HepG2 (cell line): ENCODE results near the gene ARHGDIG. TPM values are rescaled to one million over a fixed set of nuclear protein-coding genes. Genes with fewer than 3 reads are reported as not detected.

Experiments used
- ATAC-seq: fragments of 200-7000 bp; cut with Tn5 transposase; 3 replicates; pipeline ENCODE4 v1.9.1; 2020; ENCODE audit warnings: mild to moderate bottlenecking, moderate library complexity
- BruUV-seq: library from RNA; stranded (reverse); fragments of 400-500 nt; replicated peaks from 2 replicates; lab custom pipeline; 2021; lab: Mats Ljungman, UMichigan
- CTCF ChIA-PET: fragments of 300-600 bp; formaldehyde crosslinking; extraction: SDS; loops from one replicate; lab custom pipeline; 2021; ENCODE audit warnings: low total read pairs, inconsistent platforms, low intra/inter-chr PET ratio; lab: Yijun Ruan, JAX
- POLR2A ChIA-PET: fragments of 350-600 bp; sonication (Branson Sonifier 250); formaldehyde crosslinking; loops from one replicate; lab custom pipeline; 2020; ENCODE audit warnings: antibody characterized with exemption, inconsistent platforms; lab: Yijun Ruan, JAX
- DNase-seq: peaks from one replicate; pipeline ENCODE4 v3.0.0-alpha.2; 2015; ENCODE audit warnings: low spot score
- FAIRE-seq: peaks from 3 replicates; lab custom pipeline; 2011; peaks lifted over from hg19 to GRCh38; lab: Jason Lieb, UNC
- H2AFZ ChIP-seq: one replicate; pipeline ENCODE4 v1.6.1; 2011; ENCODE audit warnings: low read length, inconsistent platforms
- H3K27ac ChIP-seq: fragments of 300-600 bp; 3 replicates; pipeline ENCODE4 v1.8.0; 2011; ENCODE audit warnings: mixed run types, mild to moderate bottlenecking, mixed read lengths, low read length, inconsistent platforms; ENCODE audit not compliant: insufficient read depth; ENCODE audit errors: extremely low read length
- H3K27me3 ChIP-seq, 2 experiments: fragments of 200-600 bp in 1 of 2; 2 replicates in 1 of 2; 3 replicates in 1 of 2; pipeline versions ENCODE4 v1.6.0 to v1.8.0; 2011; ENCODE audit warnings: low read length in 2 of 2, mild to moderate bottlenecking in 2 of 2, moderate library complexity in 2 of 2, inconsistent platforms in 1 of 2; ENCODE audit not compliant: insufficient read depth in 2 of 2, control insufficient read depth in 1 of 2
- H3K36me3 ChIP-seq, 2 experiments: fragments of 200-600 bp in 1 of 2; replicated peaks in 1 of 2; 2 replicates in 1 of 2; 3 replicates in 1 of 2; pipeline versions ENCODE4 v1.5.1 to v1.8.0; 2011; ENCODE audit warnings: low read length in 2 of 2, inconsistent platforms in 1 of 2; ENCODE audit not compliant: insufficient read depth in 2 of 2, control insufficient read depth in 1 of 2
- H3K4me1 ChIP-seq: 2 replicates; pipeline ENCODE4 v1.5.1; 2012; ENCODE audit warnings: low read length, inconsistent platforms; ENCODE audit not compliant: insufficient read depth
- H3K4me2 ChIP-seq: 2 replicates; pipeline ENCODE4 v1.6.0; 2011; ENCODE audit warnings: low read depth, low read length, inconsistent platforms
- H3K4me3 ChIP-seq, 3 experiments: fragments of 200-600 bp in 1 of 3; sonication (generic), shearing (Covaris generic) in 1 of 3; replicated peaks in 1 of 3; 2 replicates each; pipeline ENCODE4 v1.5.1; 2011 to 2016; ENCODE audit warnings: low read length in 3 of 3, inconsistent platforms in 2 of 3, low read depth in 2 of 3, mild to moderate bottlenecking in 2 of 3, control low read depth in 1 of 3, mixed read lengths in 1 of 3; ENCODE audit not compliant: insufficient read depth in 1 of 3
- H3K79me2 ChIP-seq: one replicate; pipeline ENCODE4 v1.6.1; 2011; ENCODE audit warnings: low read length, inconsistent platforms; ENCODE audit not compliant: insufficient read depth
- H3K9ac ChIP-seq: 2 replicates; pipeline ENCODE4 v1.6.0; 2011; ENCODE audit warnings: mild to moderate bottlenecking, low read depth, low read length, inconsistent platforms; ENCODE audit not compliant: insufficient read depth
- H3K9me3 ChIP-seq: 2 replicates; pipeline ENCODE4 v1.5.1; 2012; ENCODE audit warnings: mild to moderate bottlenecking, low read length
- H4K20me1 ChIP-seq: 2 replicates; pipeline ENCODE4 v1.6.0; 2011; ENCODE audit warnings: inconsistent platforms, mild to moderate bottlenecking, low read length, moderate library complexity; ENCODE audit not compliant: insufficient read depth
- EEA1 ChIP-seq: sonication (generic); formaldehyde crosslinking; IDR thresholded peaks from 2 replicates; pipeline ENCODE4 v1.5.1; 2020; ENCODE audit warnings: mild to moderate bottlenecking, missing genetic modification reagents, borderline replicate concordance
- LCORL ChIP-seq, 2 experiments: fragments of 450-650 bp in 1 of 2; sonication (generic) in 1 of 2; formaldehyde crosslinking in 1 of 2; IDR thresholded peaks; 2 replicates each; pipeline versions ENCODE4 v1.5.0 to v1.6.1; 2017 to 2020; ENCODE audit warnings: antibody characterized with exemption in 1 of 2, missing genetic modification reagents in 1 of 2
- MAFK ChIP-seq, 2 experiments: IDR thresholded peaks in 1 of 2; conservative IDR thresholded peaks in 1 of 2; 2 replicates each; pipeline ENCODE4 v1.6.1; 2011; ENCODE audit warnings: improper control_type of control experiment in 2 of 2, low read length in 2 of 2
- MEIS2 ChIP-seq: sonication (generic); formaldehyde crosslinking; IDR thresholded peaks from 2 replicates; pipeline ENCODE4 v1.9.0; 2021; ENCODE audit warnings: mild to moderate bottlenecking, missing genetic modification reagents
- TSC22D2 ChIP-seq: sonication (generic); formaldehyde crosslinking; IDR thresholded peaks from 2 replicates; pipeline ENCODE4 v1.5.1; 2020; ENCODE audit warnings: missing genetic modification reagents, mild to moderate bottlenecking, borderline replicate concordance
- WGBS: methylation state at CpG from one replicate; pipeline ENCODE4 v1.1.6; 2017; ENCODE audit warnings: low lambda C conversion rate; 5-methylcytosine and 5-hydroxymethylcytosine counted together
- in situ Hi-C: cut with HindIII; loops from 2 replicates; pipeline ENCODE4 v1.10.0; 2017; ENCODE audit warnings: low pct_unique_long_range_greater_than_20kb; ENCODE audit not compliant: extremely low pct_ligation_motif_present
- intact Hi-C: fragments of 100-400 bp; cut with micrococcal nuclease; formaldehyde crosslinking; loops from one replicate; pipeline ENCODE4 v1.10.0; 2022; ENCODE audit not compliant: unreplicated experiment
- polyA plus RNA-seq, 8 experiments: library from polyadenylated mRNA; depleted of rRNA in 3 of 8; stranded (reverse) in 7 of 8; unstranded in 1 of 8; fragments of >200 nt; fragmentation: Illumina TruSeq in 4 of 8; extraction: Trizol in 4 of 8; gene quantifications; 2 replicates each; pipeline versions ENCODE4 v1.2.1 to v1.2.3, GENCODE V29; 2011 to 2016; ENCODE audit warnings: low read depth in 4 of 8, missing spikeins in 1 of 8, mixed read lengths in 1 of 8; ENCODE audit not compliant: insufficient read depth in 1 of 8
- total RNA-seq, 5 experiments: library from RNA; depleted of rRNA; stranded (reverse); fragments of >200 nt; fragmentation: Illumina TruSeq; extraction: Trizol; gene quantifications; 2 replicates each; pipeline ENCODE4 v1.2.3, GENCODE V29; 2016; ENCODE audit warnings: low read depth in 1 of 5

ARHGDIG gene
- total and polyA plus RNA-seq, 2 of the 13 experiments (the other 11 are each of a cell fraction or from before 2014, with no cell fraction given): 0.24 to 0.48 TPM

DNA sequence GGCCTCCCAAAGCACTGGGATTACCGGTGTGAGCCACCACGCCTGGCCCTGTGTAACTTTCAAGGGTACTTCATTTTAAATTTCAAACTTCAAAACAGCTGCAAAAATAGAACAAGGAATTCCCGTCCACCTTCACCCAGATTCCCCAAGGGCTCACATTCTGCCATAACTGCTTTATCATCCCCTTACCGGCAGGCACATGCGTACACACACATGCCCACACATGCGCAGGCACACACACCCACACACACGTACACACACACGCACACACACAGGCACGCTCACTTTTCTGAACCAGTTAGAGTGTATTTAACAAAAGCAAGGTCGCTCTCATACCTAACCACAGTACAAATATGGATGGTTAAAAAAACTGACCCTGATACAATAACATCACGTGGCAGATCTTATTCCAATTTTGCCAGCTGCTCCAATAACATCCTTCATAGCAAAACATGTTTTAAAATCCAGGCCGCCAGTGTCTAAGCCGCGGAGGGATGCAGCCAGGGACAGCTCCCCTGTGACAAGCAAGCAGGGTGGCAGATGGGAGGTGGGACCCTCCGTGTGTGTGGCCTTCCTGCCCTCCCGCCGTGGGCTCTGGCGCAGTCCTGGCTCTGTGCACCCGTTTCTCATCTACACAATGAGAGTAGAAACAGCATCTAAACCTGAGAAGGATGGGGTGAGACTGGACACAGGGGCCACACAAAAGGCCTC, 25.7 kb downstream of the ARHGDIG start:
- Histone ChIP-seq H3K79me2 (no peaks in the 10 kb centered on the region), H3K27me3 (no peaks in the 10 kb centered on the region), H3K4me3 (no peak overlapping the region), H3K4me1 (no peaks in the 10 kb centered on the region), H3K9me3 (no peaks in the 10 kb centered on the region), H2AFZ (no peak overlapping the region), H3K27ac (no peak overlapping the region), H3K9ac (no peak overlapping the region), H4K20me1 (peaks cover 7% of the 10 kb centered on the region; the same call in 1 of the 2 replicates), H3K36me3 (peaks cover 17 to 66% of the 10 kb centered on the region in 2 experiments), H3K4me2 (no peak overlapping the region)
- BruUV-seq: no TSS peak
- CTCF ChIA-PET: no interaction called here
- TF ChIP-seq LCORL (IDR thresholded peaks at IDR 0.05) (no peak), LCORL (CRISPR knock-in tag; IDR thresholded peaks at IDR 0.05) (no peak)
- in situ Hi-C loops (no loop called here), intact Hi-C loops (no loop called here)
- no peak for DNase-seq
- no peak for FAIRE-seq
- ATAC-seq: no peak
- WGBS: 96% methylated on average over 19 of the region's 19 CpGs
- POLR2A ChIA-PET: no interaction called here

DNA sequence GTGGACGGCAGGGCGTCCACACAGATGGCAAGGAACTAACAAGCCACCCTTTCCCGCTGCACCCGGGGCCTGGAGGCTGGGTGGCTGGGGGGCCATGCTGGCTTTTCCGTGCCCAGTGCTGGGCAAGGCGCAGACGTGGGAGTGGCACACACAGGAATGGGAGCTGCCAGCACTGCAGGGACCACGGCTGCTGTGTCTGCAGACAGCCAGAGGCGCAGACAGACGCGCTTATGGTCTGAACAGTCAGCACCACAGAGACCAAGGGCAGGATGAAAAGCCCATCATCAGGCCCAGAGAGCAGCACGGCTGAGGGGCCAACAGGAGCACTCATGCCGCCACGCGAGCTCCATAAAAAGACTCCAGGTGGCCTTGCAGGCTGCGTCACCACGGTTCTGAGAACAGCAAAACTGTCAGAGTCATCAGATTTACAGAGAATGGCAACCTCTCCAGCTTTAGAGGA, 26.6 kb downstream of the ARHGDIG start:
- FAIRE-seq: no peak
- CTCF ChIA-PET: no interaction called here
- H3K27me3 ChIP-seq: no peaks in the 10 kb centered on the region
- no peak for TF ChIP-seq MEIS2 (CRISPR knock-in tag)
- TF ChIP-seq EEA1 (CRISPR knock-in tag): no peak
- TF ChIP-seq MAFK (conservative IDR thresholded peaks at IDR 0.05 in 1 of 2, IDR thresholded peaks at IDR 0.05 in 1 of 2; ENCODE audit: low read length in 2 of 2): peak; percentile 14 to 37; a peak in 2 of 4 replicates
- TF ChIP-seq TSC22D2 (CRISPR knock-in tag): no peak
- TF ChIP-seq, all 625 proteins: peak for 1
- in situ Hi-C loops (no loop called here), intact Hi-C loops (no loop called here)
- Histone ChIP-seq H3K79me2 (peaks cover 2% of the 10 kb centered on the region), H4K20me1 (peaks cover 7% of the 10 kb centered on the region; the same call in 1 of the 2 replicates), H3K9ac (no peak overlapping the region), H3K4me2 (no peak overlapping the region), H3K4me1 (no peaks in the 10 kb centered on the region), H3K27ac (no peak overlapping the region), H3K9me3 (no peaks in the 10 kb centered on the region), H3K4me3 (no peak overlapping the region), H2AFZ (no peak overlapping the region), H3K36me3 (peaks cover 15 to 66% of the 10 kb centered on the region in 2 experiments)
- ATAC-seq (no peak), DNase-seq (no peak)
- WGBS: over 99% methylated on average over 13 of the region's 17 CpGs
- BruUV-seq: no TSS peak
- POLR2A ChIA-PET: no interaction called here
